IMR-90 (cell line): Measurements from ENCODE around the gene TPSG1. TPM values are rescaled to one million over a fixed set of nuclear protein-coding genes. Genes with fewer than 3 reads are reported as not detected.

Source experiments
- ATAC-seq: fragments of 200-7000 bp; cut with Tn5 transposase; 2 replicates; pipeline ENCODE4 v1.9.1; 2020; ENCODE audit warnings: low read depth, mild to moderate bottlenecking, moderate library complexity
- BruUV-seq: library from RNA; stranded (reverse); fragments of 400-500 nt; replicated peaks from 2 replicates; lab custom pipeline; 2021; lab: Mats Ljungman, UMichigan
- CTCF ChIA-PET: fragments of 300-600 bp; formaldehyde crosslinking; extraction: SDS; loops from one replicate; lab custom pipeline; 2021; ENCODE audit warnings: antibody characterized with exemption; lab: Yijun Ruan, JAX
- POLR2A ChIA-PET: fragments of 300-600 bp; sonication (Branson Sonifier 250); formaldehyde crosslinking; loops from one replicate; lab custom pipeline; 2022; ENCODE audit warnings: antibody characterized with exemption; ENCODE audit not compliant: unreplicated experiment; lab: Charles Lee
- DNase-seq: peaks from one replicate; pipeline ENCODE4 v3.0.0; 2013
- H2AFZ ChIP-seq: replicated peaks from 2 replicates; pipeline ENCODE3; 2013; ENCODE audit warnings: low read length, mild to moderate bottlenecking; ENCODE audit not compliant: poor library complexity
- H2AK5ac ChIP-seq: 2 replicates; pipeline ENCODE4 v1.6.1; 2013; ENCODE audit warnings: low read depth, low read length, inconsistent platforms
- H2AK9ac ChIP-seq: replicated peaks from 2 replicates; pipeline ENCODE3; 2013; ENCODE audit warnings: mild to moderate bottlenecking, low read depth, low read length, moderate library complexity; ENCODE audit not compliant: poor library complexity
- H2BK120ac ChIP-seq: 2 replicates; pipeline ENCODE4 v1.6.1; 2013; ENCODE audit warnings: low read depth, low read length, inconsistent platforms
- H2BK15ac ChIP-seq: 3 replicates; pipeline ENCODE4 v1.6.1; 2013; ENCODE audit warnings: low read depth, low read length, inconsistent platforms
- H2BK20ac ChIP-seq: 2 replicates; pipeline ENCODE4 v1.6.1; 2013; ENCODE audit warnings: low read depth, mild to moderate bottlenecking, inconsistent platforms, low read length, moderate library complexity
- H2BK5ac ChIP-seq: 2 replicates; pipeline ENCODE4 v1.6.1; 2013; ENCODE audit warnings: mild to moderate bottlenecking, low read depth, low read length, inconsistent platforms; ENCODE audit not compliant: poor library complexity, severe bottlenecking
- H3K14ac ChIP-seq: replicated peaks from 2 replicates; pipeline ENCODE4 v1.6.1; 2013; ENCODE audit warnings: low read depth, low read length, inconsistent platforms
- H3K18ac ChIP-seq: 2 replicates; pipeline ENCODE4 v1.6.1; 2013; ENCODE audit warnings: low read depth, low read length, control low read depth
- H3K23ac ChIP-seq: 2 replicates; pipeline ENCODE4 v1.6.1; 2013; ENCODE audit warnings: low read depth, low read length, inconsistent platforms
- H3K27ac ChIP-seq: 2 replicates; pipeline ENCODE4 v1.5.1; 2013; ENCODE audit warnings: mild to moderate bottlenecking, control low read depth, low read length; ENCODE audit not compliant: insufficient read depth
- H3K27me3 ChIP-seq: 2 replicates; pipeline ENCODE4 v1.6.1; 2013; ENCODE audit warnings: low read length; ENCODE audit not compliant: control insufficient read depth, insufficient read depth
- H3K36me3 ChIP-seq: 2 replicates; pipeline ENCODE4 v1.6.1; 2013; ENCODE audit warnings: low read length, mixed read lengths; ENCODE audit not compliant: control insufficient read depth, insufficient read depth
- H3K4ac ChIP-seq: 2 replicates; pipeline ENCODE4 v1.6.1; 2013; ENCODE audit warnings: low read depth, low read length, inconsistent platforms
- H3K4me1 ChIP-seq: 2 replicates; pipeline ENCODE4 v1.6.1; 2013; ENCODE audit warnings: low read length, mixed read lengths; ENCODE audit not compliant: control insufficient read depth, insufficient read depth
- H3K4me2 ChIP-seq: 2 replicates; pipeline ENCODE4 v1.6.1; 2013; ENCODE audit warnings: low read depth, mild to moderate bottlenecking, control low read depth, low read length, moderate library complexity
- H3K4me3 ChIP-seq: 2 replicates; pipeline ENCODE4 v1.5.1; 2013; ENCODE audit warnings: low read depth, mild to moderate bottlenecking, control low read depth, low read length, moderate library complexity; ENCODE audit not compliant: insufficient read depth
- H3K56ac ChIP-seq: 2 replicates; pipeline ENCODE4 v1.6.1; 2013; ENCODE audit warnings: low read length, inconsistent platforms; ENCODE audit not compliant: insufficient read depth; ENCODE audit errors: extremely low read depth
- H3K79me1 ChIP-seq, 2 experiments: 2 replicates each; pipeline ENCODE4 v1.6.1; 2013; ENCODE audit warnings: low read length in 2 of 2, inconsistent platforms in 1 of 2, low read depth in 1 of 2
- H3K9ac ChIP-seq: 2 replicates; pipeline ENCODE4 v1.6.1; 2013; ENCODE audit warnings: low read depth, low read length, control low read depth
- H3K9me1 ChIP-seq: 2 replicates; pipeline ENCODE4 v1.6.1; 2013; ENCODE audit warnings: low read length, inconsistent platforms; ENCODE audit not compliant: insufficient read depth
- H3K9me3 ChIP-seq: 2 replicates; pipeline ENCODE4 v1.6.1; 2013; ENCODE audit warnings: low read length; ENCODE audit not compliant: control insufficient read depth, insufficient read depth
- H4K20me1 ChIP-seq: 2 replicates; pipeline ENCODE4 v1.6.1; 2013; ENCODE audit warnings: low read length, inconsistent platforms; ENCODE audit not compliant: insufficient read depth
- H4K5ac ChIP-seq: 2 replicates; pipeline ENCODE4 v1.6.1; 2013; ENCODE audit warnings: mild to moderate bottlenecking, low read depth, low read length, control low read depth
- H4K8ac ChIP-seq, 2 experiments: 2 replicates each; pipeline ENCODE4 v1.6.1; 2013; ENCODE audit warnings: low read depth in 2 of 2, low read length in 2 of 2, control low read depth in 1 of 2, inconsistent platforms in 1 of 2
- H4K91ac ChIP-seq: 2 replicates; pipeline ENCODE4 v1.6.1; 2013; ENCODE audit warnings: low read depth, low read length, inconsistent platforms; ENCODE audit not compliant: insufficient read depth
- MAZ ChIP-seq: IDR thresholded peaks from 2 replicates; pipeline ENCODE4 v1.6.1; 2012; ENCODE audit warnings: low read depth, mild to moderate bottlenecking, low read length, improper control_type of control experiment, moderate library complexity, borderline replicate concordance
- NFE2L2 ChIP-seq: fragments of 150-350 bp; IDR thresholded peaks from 2 replicates; pipeline ENCODE4 v1.6.1; 2016; ENCODE audit warnings: low read depth, mild to moderate bottlenecking, low read length
- RCOR1 ChIP-seq: IDR thresholded peaks from 2 replicates; pipeline ENCODE4 v1.6.1; 2012; ENCODE audit warnings: mild to moderate bottlenecking, low read length, improper control_type of control experiment; ENCODE audit not compliant: insufficient replicate concordance
- RFX5 ChIP-seq: IDR thresholded peaks from 2 replicates; pipeline ENCODE4 v1.8.0; 2012; ENCODE audit warnings: low read depth, mild to moderate bottlenecking, low read length, moderate library complexity
- whole genome bisulfite sequencing, 2 experiments: methylation state at CpG; one replicate each; pipeline versions ENCODE4 v1.1.5 to v1.1.7; 2013; ENCODE audit warnings: missing lambda C conversion rate in 2 of 2; ENCODE audit not compliant: insufficient read length in 1 of 2; ENCODE audit errors: extremely low coverage in 2 of 2; 5-methylcytosine and 5-hydroxymethylcytosine counted together
- dilution Hi-C: fragments of 300-500 bp; cut with HindIII; formaldehyde crosslinking; loops from one replicate; pipeline ENCODE4 v1.14.3; 2018; ENCODE audit warnings: low sequenced_read_pairs; ENCODE audit not compliant: unreplicated experiment
- in situ Hi-C: fragments of 300-500 bp; cut with MboI; formaldehyde crosslinking; loops from 3 replicates; pipeline ENCODE4 v1.14.3; 2019; ENCODE audit warnings: low sequenced_read_pairs, inconsistent platforms, mixed read lengths
- intact Hi-C: fragments of 100-400 bp; cut with micrococcal nuclease; formaldehyde crosslinking; loops from 2 replicates; pipeline ENCODE4 v1.10.0; 2022
- polyA plus RNA-seq, 3 experiments: library from polyadenylated mRNA; depleted of rRNA; stranded (reverse); fragments of >200 nt; gene quantifications; 2 replicates each; pipeline ENCODE4 v1.2.3, GENCODE V29; 2012; ENCODE audit warnings: low replicate concordance in 1 of 3
- total RNA-seq: library from RNA; depleted of rRNA; stranded (reverse); fragments of >200 nt; gene quantifications from 2 replicates; pipeline ENCODE4 v1.2.3, GENCODE V29; 2012

Gene TPSG1
- total and polyA plus RNA-seq, 2 of the 4 experiments (the other 2 are of a cell fraction), result not detected

DNA sequence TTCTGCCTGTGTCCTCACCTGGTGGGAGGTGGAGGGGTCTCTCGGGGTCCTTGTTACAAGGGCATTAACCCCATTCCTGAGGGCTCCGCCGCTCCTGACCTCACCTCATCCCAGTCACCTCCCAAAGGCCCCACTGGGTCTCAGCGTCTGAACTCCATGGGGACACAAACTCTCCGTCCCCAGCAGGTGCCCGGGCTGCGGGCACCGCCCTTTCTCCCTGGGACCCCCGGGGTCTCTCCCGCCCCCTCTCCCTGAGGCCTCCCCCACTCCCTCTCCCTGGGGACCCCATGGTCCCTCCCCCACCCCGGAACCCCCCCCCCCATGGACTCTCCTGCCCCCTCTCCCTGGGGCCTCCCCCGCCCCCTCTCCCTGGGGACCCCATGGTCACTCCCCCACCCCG lies 47.3 kb downstream of the TPSG1 start:
- CTCF ChIA-PET, result no interaction called here
- no TSS peak for BruUV-seq

More for the DNA sequence above, 47.3 kb downstream of the TPSG1 start:
- Histone ChIP-seq H2BK5ac (no peak overlapping the region), H3K4me1 (peaks cover 24% of the 10 kb centered on the region), H4K8ac (no peak overlapping the region), H3K9me1 (peaks cover 10% of the 10 kb centered on the region), H3K4me2 (no peak overlapping the region), H3K27ac (no peak overlapping the region), H4K5ac (no peak overlapping the region), H2AK5ac (no peak overlapping the region), H3K79me1 (no peaks in the 10 kb centered on the region), H3K4me3 (no peak overlapping the region), H3K9me3 (no peaks in the 10 kb centered on the region), H2AFZ (no peak overlapping the region), H3K18ac (no peak overlapping the region), H4K20me1 (no peaks in the 10 kb centered on the region; the same call in 1 of the 2 replicates), H3K56ac (no peak overlapping the region), H3K36me3 (no peaks in the 10 kb centered on the region), H2BK120ac (no peak overlapping the region), H3K14ac (no peak overlapping the region), H4K91ac (no peak overlapping the region), H3K23ac (no peak overlapping the region), H2BK20ac (no peak overlapping the region), H3K27me3 (no peaks in the 10 kb centered on the region), H3K9ac (no peak overlapping the region), H2AK9ac (no peak overlapping the region), H2BK15ac (no peak overlapping the region), H3K4ac (no peak overlapping the region)
- no peak for TF ChIP-seq RCOR1
- TF ChIP-seq MAZ, result no peak
- no peak for TF ChIP-seq NFE2L2
- TF ChIP-seq RFX5, result no peak
- intact Hi-C loops, result no loop called here
- ATAC-seq (no peak), DNase-seq (no peak)
- POLR2A ChIA-PET, result no interaction called here
- in situ Hi-C loops, result no loop called here
- dilution Hi-C loops, result no loop called here
- no CpG with 5 or more reads among the region's 13 CpGs for WGBS, 2 experiments
